MCF 10A (cell line): ENCODE measurements around the gene CEP131. TPM values are rescaled to one million over a fixed set of nuclear protein-coding genes. Genes with fewer than 3 reads are reported as not detected.

ENCODE experiments used
- BruUV-seq: library from RNA; stranded (reverse); fragments of 400-500 nt; replicated peaks from 2 replicates; lab custom pipeline; 2021; lab: Mats Ljungman, UMichigan
- CTCF ChIA-PET: fragments of 300-600 bp; sonication (Branson Sonifier 250); formaldehyde crosslinking; extraction: SDS; loops from one replicate; lab custom pipeline; 2021; ENCODE audit warnings: antibody characterized with exemption, inconsistent platforms; lab: Yijun Ruan, JAX
- POLR2A ChIA-PET: fragments of 300-600, 350-650 bp; sonication (Branson Sonifier 250); formaldehyde crosslinking; extraction: SDS; loops from one replicate; lab custom pipeline; 2020; ENCODE audit warnings: antibody characterized with exemption, inconsistent platforms; lab: Yijun Ruan, JAX
- DNase-seq: peaks from one replicate; pipeline ENCODE4 v3.0.0-alpha.2; 2018; ENCODE audit not compliant: unreplicated experiment
- H3K27ac Mint-ChIP-seq: one replicate; pipeline ENCODE4 v1.8.0; 2022; ENCODE audit warnings: mild to moderate bottlenecking, low read depth, mixed read lengths; ENCODE audit not compliant: unreplicated experiment
- H3K27me3 Mint-ChIP-seq: one replicate; pipeline ENCODE4 v1.8.0; 2022; ENCODE audit warnings: mixed read lengths; ENCODE audit not compliant: insufficient read depth, unreplicated experiment
- H3K36me3 Mint-ChIP-seq: one replicate; pipeline ENCODE4 v1.8.0; 2022; ENCODE audit warnings: mild to moderate bottlenecking, moderate library complexity, mixed read lengths; ENCODE audit not compliant: insufficient read depth, unreplicated experiment
- H3K4me1 Mint-ChIP-seq: one replicate; pipeline ENCODE4 v1.8.0; 2022; ENCODE audit warnings: mixed read lengths; ENCODE audit not compliant: insufficient read depth, unreplicated experiment
- H3K4me3 Mint-ChIP-seq: one replicate; pipeline ENCODE4 v1.8.0; 2022; ENCODE audit warnings: mild to moderate bottlenecking, moderate library complexity, mixed read lengths; ENCODE audit not compliant: unreplicated experiment
- H3K9me3 Mint-ChIP-seq: one replicate; pipeline ENCODE4 v1.8.0; 2022; ENCODE audit warnings: mixed read lengths; ENCODE audit not compliant: unreplicated experiment
- CTCF ChIP-seq: fragments of 200-600 bp; IDR thresholded peaks from one replicate; pipeline ENCODE4 v1.8.0; 2022; ENCODE audit warnings: antibody characterized with exemption, mild to moderate bottlenecking; ENCODE audit not compliant: unreplicated experiment
- intact Hi-C: fragments of 100-400 bp; cut with micrococcal nuclease; formaldehyde crosslinking; loops from 2 replicates; pipeline ENCODE4 v1.14.1; 2022
- total RNA-seq: library from RNA; stranded (reverse); gene quantifications from 2 replicates; pipeline ENCODE4 v1.2.3, GENCODE V29; 2022

The CEP131 gene
- total RNA-seq, 1 experiment from 2014 or later, result 9.5 TPM

DNA sequence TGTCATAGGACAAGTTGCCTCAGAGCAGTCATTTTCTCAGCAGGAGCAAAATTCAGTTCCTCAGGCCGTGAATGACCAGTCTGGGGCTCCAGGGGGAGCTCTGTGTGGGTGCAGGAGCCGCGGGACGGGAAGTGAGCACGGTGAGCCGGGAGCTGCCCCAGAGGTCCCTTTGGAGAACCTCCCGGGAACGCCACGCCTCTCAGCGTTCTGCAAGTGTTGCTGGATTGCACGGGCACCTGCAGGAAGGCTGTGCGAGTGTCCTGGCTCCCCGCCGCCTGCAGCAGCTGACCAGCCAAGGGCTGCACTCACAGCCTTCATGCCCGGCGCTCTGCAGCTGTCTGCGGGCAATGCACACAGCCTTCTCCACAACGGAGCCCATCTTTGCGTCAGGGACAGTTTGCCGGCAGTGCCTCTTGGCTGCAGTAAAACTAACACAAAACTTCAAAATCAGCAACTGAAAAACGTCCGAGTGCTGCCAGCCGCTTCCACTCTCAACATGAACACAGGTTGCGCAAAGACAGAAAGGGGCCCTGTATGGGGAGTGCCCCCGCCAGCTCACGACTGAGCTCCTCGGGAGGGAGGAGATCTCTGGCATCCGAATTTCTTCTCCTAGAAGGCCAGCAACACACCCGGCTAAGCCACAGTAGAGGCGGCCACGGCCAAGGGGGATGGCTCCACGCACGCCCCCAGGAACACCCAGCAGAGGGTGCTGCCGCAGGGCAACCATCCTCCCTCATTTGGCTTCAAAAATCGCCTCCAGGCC is 32.4 kb upstream of the CEP131 start:
- Mint-ChIP-seq H3K4me3 (no peak overlapping the region), H3K4me1 (no peaks in the 10 kb centered on the region), H3K27me3 (no peaks in the 10 kb centered on the region), H3K9me3 (no peaks in the 10 kb centered on the region), H3K36me3 (peaks cover 22% of the 10 kb centered on the region), H3K27ac (no peak overlapping the region)
- ChIA-PET CTCF (interaction anchor here (1.0 to 3.0 kb wide), 2 partner anchors 229 to 234 kb away, joined by 3 to 29 read pairs; no protein-coding TSS in a partner anchor), POLR2A (interaction anchor here (0.9 to 1.2 kb wide), 2 partner anchors 54 to 139 kb away, joined by 4 read pairs; no protein-coding TSS in a partner anchor)
- DNase-seq, result peak; percentile 35
- no TSS peak for BruUV-seq
- intact Hi-C loops, result no loop called here
- peak; percentile 9 for TF ChIP-seq CTCF

- no TSS peak for BruUV-seq
- intact Hi-C loops, result loop anchor here (1.0 to 2.0 kb wide), 2 partner anchors 141 to 231 kb away; partner anchors contain the start of gene BAHCC1
- Mint-ChIP-seq H3K9me3 (no peaks in the 10 kb centered on the region), H3K27me3 (no peaks in the 10 kb centered on the region), H3K4me1 (no peaks in the 10 kb centered on the region), H3K4me3 (no peak overlapping the region), H3K36me3 (peaks cover 22% of the 10 kb centered on the region), H3K27ac (no peak overlapping the region)
- CTCF ChIA-PET, result interaction anchor here (0.6 to 3.0 kb wide), 24 partner anchors 9 to 403 kb away, joined by 3 to 29 read pairs (median 4); partner anchors contain the start of genes BAHCC1, NDUFAF8 and TEPSIN
- POLR2A ChIA-PET, result interaction anchor here (0.7 to 1.2 kb wide), 7 partner anchors 14 to 259 kb away, joined by 3 to 5 read pairs (median 4); partner anchors contain the start of genes ACTG1, NDUFAF8 and TEPSIN
- TF ChIP-seq CTCF, result peak; percentile 72
- DNase-seq, result peak; percentile 45
Observed at GRCh38 chr17:81253358-81254131, 30.8 kb upstream of the CEP131 start.

DNA sequence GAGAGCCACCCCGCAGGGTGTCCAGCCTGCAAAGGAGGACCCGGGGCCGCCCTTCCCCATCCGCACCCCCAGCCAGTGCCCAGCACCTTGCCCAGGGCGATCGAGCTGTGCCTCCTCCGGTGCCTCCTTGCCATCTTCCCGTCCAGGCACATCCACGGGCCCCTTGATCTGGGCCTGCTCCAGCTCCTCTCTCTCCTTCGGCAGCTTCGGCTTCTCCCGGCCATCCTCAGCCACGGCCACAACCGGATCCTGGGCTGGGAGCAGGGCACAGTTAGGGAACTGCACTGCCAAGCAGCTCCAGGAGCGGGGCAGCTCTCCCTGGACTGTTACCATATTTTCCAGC is 30.2 kb upstream of the CEP131 start:
- Mint-ChIP-seq H3K36me3 (peaks cover 22% of the 10 kb centered on the region), H3K4me3 (no peak overlapping the region), H3K4me1 (no peaks in the 10 kb centered on the region), H3K9me3 (no peaks in the 10 kb centered on the region), H3K27me3 (no peaks in the 10 kb centered on the region), H3K27ac (no peak overlapping the region)
- no peak for DNase-seq
- BruUV-seq, result no TSS peak
- POLR2A ChIA-PET, result interaction anchor here (0.7 to 1.2 kb wide), 5 partner anchors 14 to 259 kb away, joined by 3 to 4 read pairs (median 3); partner anchors contain the start of genes ACTG1, NDUFAF8 and TEPSIN
- intact Hi-C loops, result loop anchor here (1.0 to 2.0 kb wide), 2 partner anchors 142 to 231 kb away; partner anchors contain the start of gene BAHCC1
- TF ChIP-seq CTCF, result no peak
- CTCF ChIA-PET, result interaction anchor here (0.6 to 3.0 kb wide), 17 partner anchors 9 to 402 kb away, joined by 3 to 29 read pairs (median 4); partner anchors contain the start of genes BAHCC1, NDUFAF8 and TEPSIN
